ENCODE results near the gene TEX51.

The TEX51 gene

DNA sequence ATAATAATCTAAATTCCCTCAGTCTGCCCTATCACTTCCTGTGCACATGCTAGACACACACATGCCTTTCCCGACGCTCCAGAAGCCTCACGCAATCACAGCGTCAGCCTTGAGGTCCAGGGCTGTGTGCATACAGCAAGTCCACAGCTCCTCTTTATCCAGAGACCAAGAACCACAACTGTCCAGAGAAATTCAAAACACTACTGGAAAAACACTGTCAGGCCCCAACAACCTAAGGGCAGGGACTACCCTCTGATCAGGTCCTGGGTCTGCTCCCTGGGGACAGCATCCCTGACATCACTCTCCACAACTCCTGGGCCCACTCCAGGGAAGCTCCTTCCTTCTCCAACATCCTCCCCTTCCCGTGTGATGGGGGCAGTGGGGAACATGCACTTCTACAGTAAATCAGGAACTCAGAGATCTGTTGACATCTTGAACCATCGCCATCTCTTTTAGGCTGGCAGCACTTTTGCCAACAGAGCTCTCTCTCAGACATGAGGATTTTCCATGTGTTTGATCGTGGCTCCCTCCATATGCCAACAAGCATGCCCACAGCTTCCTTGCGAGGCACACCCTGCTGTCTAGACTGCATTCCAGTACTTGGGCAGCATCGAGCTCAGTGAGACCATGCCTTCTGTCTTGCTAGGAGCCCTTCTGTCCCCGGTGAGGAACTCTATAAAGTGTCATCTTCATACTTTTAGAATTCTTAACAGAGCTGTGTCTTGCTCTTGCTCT lies 15.4 kb downstream of the TEX51 start:
- no peak for DNase-seq
- no peaks in the 10 kb centered on the region for H3K9me3 ChIP-seq
- H3K4me3 ChIP-seq (ENCODE audit: low read depth, low read length) = no peak overlapping the region
- H3K36me3 ChIP-seq = no peaks in the 10 kb centered on the region
- no peaks in the 10 kb centered on the region for H3K4me1 ChIP-seq
- H3K27me3 ChIP-seq = no peaks in the 10 kb centered on the region
- TF ChIP-seq, protein P1, sequence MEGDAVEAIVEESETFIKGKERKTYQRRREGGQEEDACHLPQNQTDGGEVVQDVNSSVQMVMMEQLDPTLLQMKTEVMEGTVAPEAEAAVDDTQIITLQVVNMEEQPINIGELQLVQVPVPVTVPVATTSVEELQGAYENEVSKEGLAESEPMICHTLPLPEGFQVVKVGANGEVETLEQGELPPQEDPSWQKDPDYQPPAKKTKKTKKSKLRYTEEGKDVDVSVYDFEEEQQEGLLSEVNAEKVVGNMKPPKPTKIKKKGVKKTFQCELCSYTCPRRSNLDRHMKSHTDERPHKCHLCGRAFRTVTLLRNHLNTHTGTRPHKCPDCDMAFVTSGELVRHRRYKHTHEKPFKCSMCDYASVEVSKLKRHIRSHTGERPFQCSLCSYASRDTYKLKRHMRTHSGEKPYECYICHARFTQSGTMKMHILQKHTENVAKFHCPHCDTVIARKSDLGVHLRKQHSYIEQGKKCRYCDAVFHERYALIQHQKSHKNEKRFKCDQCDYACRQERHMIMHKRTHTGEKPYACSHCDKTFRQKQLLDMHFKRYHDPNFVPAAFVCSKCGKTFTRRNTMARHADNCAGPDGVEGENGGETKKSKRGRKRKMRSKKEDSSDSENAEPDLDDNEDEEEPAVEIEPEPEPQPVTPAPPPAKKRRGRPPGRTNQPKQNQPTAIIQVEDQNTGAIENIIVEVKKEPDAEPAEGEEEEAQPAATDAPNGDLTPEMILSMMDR (IDR thresholded peaks at IDR 0.05; ENCODE audit: low read depth, low read length) = no peak

DNA sequence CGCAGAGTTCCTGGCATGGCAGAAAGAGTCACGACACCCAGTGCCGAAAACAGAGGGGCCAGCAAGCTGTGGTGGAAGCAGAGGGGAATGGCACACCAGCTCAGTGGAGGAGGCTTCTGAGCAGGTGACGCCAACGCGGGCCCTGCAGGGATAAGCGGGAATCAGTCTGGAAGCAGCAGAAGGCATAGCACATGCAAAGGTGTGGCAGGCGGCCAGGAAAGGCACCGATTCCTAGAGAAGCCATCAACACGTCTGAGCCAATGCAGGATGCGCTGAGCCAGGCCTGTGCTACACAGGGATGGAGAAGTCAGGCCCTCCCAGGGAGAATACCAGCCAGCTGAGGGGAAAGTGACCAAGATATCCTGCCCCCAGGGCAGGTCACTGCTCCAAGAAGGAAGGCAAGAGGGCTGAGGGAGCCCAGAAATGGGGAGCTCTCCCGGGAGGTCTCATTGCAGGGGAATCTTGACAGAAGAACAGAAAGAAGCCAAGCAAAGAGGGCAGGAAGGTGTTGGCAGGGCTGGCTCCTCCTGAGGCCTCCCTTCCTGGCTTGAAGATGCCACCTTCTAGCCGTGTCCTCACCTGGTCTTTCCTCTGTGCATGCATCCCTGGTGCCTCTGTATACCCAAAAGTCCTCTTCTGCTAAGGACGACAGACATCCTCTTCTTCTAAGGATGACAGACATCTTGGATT lies 16.3 kb downstream of the TEX51 start:
- no peak for DNase-seq
- TF ChIP-seq, protein P1 (IDR thresholded peaks at IDR 0.05; ENCODE audit: low read depth, low read length) = no peak
- Histone ChIP-seq H3K9me3 (no peaks in the 10 kb centered on the region), H3K4me1 (no peaks in the 10 kb centered on the region), H3K4me3 (ENCODE audit: low read depth, low read length) (no peak overlapping the region), H3K36me3 (no peaks in the 10 kb centered on the region), H3K27me3 (no peaks in the 10 kb centered on the region)

- Histone ChIP-seq H3K9me3 (no peaks in the 10 kb centered on the region), H3K4me3 (ENCODE audit: low read depth, low read length) (no peak overlapping the region), H3K4me1 (no peaks in the 10 kb centered on the region), H3K36me3 (no peaks in the 10 kb centered on the region), H3K27me3 (no peaks in the 10 kb centered on the region)
- no peak for DNase-seq
- TF ChIP-seq, protein P1 (IDR thresholded peaks at IDR 0.05; ENCODE audit: low read depth, low read length) = no peak
These were observed 17.2 kb downstream of the TEX51 start for GRCh38 chr2:126915903-126916302.

- DNase-seq = no peak
- H3K27me3 ChIP-seq = no peaks in the 10 kb centered on the region
- TF ChIP-seq, protein P1 (IDR thresholded peaks at IDR 0.05; ENCODE audit: low read depth, low read length) = no peak
- H3K9me3 ChIP-seq = no peaks in the 10 kb centered on the region
- H3K36me3 ChIP-seq = no peaks in the 10 kb centered on the region
- H3K4me1 ChIP-seq = no peaks in the 10 kb centered on the region
- no peak overlapping the region for H3K4me3 ChIP-seq (ENCODE audit: low read depth, low read length)
These were observed 18.1 kb downstream of the TEX51 start for GRCh38 chr2:126916744-126917143.

DNA sequence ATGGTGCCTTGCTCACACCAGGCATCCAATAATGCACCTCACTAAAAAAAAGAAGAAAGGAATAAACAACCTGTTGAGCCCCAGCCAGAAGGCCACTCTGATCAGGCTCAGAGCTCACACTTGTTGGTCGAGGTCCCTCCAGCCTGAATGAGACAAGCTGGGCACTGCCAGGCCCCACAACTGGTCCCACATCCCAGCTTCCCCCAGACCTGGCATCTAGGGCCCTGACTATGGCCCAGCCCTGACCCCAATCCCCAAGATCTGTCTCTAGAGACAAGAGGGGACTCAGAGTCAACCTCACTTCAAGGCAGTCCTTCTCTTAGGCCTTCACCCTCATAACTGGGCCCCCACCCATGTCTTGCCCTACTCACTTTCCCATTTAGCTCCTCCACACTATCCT lies 22.4 kb downstream of the TEX51 start:
- Histone ChIP-seq H3K27me3 (no peaks in the 10 kb centered on the region), H3K4me3 (ENCODE audit: low read depth, low read length) (no peak overlapping the region), H3K36me3 (no peaks in the 10 kb centered on the region), H3K9me3 (no peaks in the 10 kb centered on the region), H3K4me1 (no peaks in the 10 kb centered on the region)
- DNase-seq = no peak
- TF ChIP-seq, protein P1 (IDR thresholded peaks at IDR 0.05; ENCODE audit: low read depth, low read length) = no peak

DNA sequence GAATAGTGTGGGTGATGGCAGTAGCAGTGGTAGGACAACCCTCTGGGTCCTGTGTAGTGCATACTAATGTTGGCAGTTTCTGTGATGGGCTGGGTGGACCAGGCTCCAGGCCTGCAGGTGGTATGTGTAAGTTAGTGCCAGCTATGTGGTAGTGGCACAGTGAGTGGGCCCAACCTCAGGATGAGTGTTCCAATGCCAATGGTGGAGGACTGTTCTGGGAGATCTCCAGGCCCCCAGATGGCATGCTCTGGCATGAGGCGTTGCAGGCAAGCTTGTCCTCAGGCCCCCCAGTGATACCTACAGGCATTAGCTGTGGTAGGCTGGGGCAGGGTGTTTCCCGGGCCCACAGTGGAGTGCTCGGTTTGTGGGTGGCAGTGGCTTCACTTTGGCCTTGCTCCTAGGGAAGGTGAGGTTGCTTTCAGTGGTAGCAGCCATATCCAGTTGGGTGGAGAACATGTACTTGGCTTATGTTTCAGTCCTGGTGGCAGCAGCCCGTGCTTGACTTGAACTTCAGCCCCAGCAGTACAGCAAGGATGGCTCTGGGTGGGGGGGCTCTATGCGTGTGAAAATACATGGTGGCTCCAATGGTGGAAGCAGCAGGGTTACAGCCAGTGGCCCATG lies 32.4 kb downstream of the TEX51 start:
- no peaks in the 10 kb centered on the region for H3K27me3 ChIP-seq
- DNase-seq = no peak
- no peaks in the 10 kb centered on the region for H3K9me3 ChIP-seq
- H3K4me3 ChIP-seq (ENCODE audit: low read depth, low read length) = no peak overlapping the region
- H3K4me1 ChIP-seq = no peaks in the 10 kb centered on the region
- TF ChIP-seq, protein P1 (IDR thresholded peaks at IDR 0.05; ENCODE audit: low read depth, low read length) = no peak
- H3K36me3 ChIP-seq = no peaks in the 10 kb centered on the region

Data from BE2C (cell line).